Fibroblast of lung (primary cell): ENCODE results near the gene ANKRD18B.
"Not testable (repeated sequence)": the region's sequence is repeated elsewhere in the genome, so short reads cannot be mapped to it uniquely, and the experiment has no call there.

Source experiments
- EZH2 ChIP-seq: IDR thresholded peaks from 2 replicates; pipeline ENCODE4 v1.5.1; 2012; ENCODE audit warnings: low read length, control low read depth, mild to moderate bottlenecking; ENCODE audit errors: missing control alignments
- TF ChIP-seq, protein P1 (sequence below), 2 donors: IDR thresholded peaks in 1 of 2; conservative IDR thresholded peaks in 1 of 2; 1 replicate in 1 of 2; 2 replicates in 1 of 2; pipeline ENCODE4 v1.5.1; 2011 to 2012; ENCODE audit warnings: low read length in 2 of 2, control low read depth in 1 of 2, inconsistent platforms in 1 of 2, low read depth in 1 of 2, mild to moderate bottlenecking in 1 of 2

GRCh38 chr9:33587799-33588198 is 63.7 kb downstream of the ANKRD18B start:
- TF ChIP-seq, protein P1, sequence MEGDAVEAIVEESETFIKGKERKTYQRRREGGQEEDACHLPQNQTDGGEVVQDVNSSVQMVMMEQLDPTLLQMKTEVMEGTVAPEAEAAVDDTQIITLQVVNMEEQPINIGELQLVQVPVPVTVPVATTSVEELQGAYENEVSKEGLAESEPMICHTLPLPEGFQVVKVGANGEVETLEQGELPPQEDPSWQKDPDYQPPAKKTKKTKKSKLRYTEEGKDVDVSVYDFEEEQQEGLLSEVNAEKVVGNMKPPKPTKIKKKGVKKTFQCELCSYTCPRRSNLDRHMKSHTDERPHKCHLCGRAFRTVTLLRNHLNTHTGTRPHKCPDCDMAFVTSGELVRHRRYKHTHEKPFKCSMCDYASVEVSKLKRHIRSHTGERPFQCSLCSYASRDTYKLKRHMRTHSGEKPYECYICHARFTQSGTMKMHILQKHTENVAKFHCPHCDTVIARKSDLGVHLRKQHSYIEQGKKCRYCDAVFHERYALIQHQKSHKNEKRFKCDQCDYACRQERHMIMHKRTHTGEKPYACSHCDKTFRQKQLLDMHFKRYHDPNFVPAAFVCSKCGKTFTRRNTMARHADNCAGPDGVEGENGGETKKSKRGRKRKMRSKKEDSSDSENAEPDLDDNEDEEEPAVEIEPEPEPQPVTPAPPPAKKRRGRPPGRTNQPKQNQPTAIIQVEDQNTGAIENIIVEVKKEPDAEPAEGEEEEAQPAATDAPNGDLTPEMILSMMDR (conservative IDR thresholded peaks at IDR 0.05 in 1 of 2, IDR thresholded peaks at IDR 0.05 in 1 of 2; ENCODE audit: low read depth in 1 of 2, low read length in 2 of 2): not testable (repeated sequence)
- not testable (repeated sequence) for TF ChIP-seq EZH2
